Thyroid gland (tissue), 4 donors: ENCODE results near the gene ALAS1. TPM values are rescaled to one million over a fixed set of nuclear protein-coding genes. Genes with fewer than 3 reads are reported as not detected.

ENCODE experiments used
- DNase-seq, 2 donors: peaks; one replicate each; pipeline ENCODE4 v3.0.0-alpha.2; 2019
- H3K27ac ChIP-seq, 3 donors: fragments of 200-600 bp; sonication (generic); 1 replicate in 2 of 3; 2 replicates in 1 of 3; pipeline ENCODE4 v1.5.1; 2016 to 2019; ENCODE audit warnings: mild to moderate bottlenecking in 1 of 3, moderate library complexity in 1 of 3
- H3K27me3 ChIP-seq: fragments of 200-600 bp; sonication (generic); one replicate; pipeline ENCODE4 v1.5.1; 2019
- H3K36me3 ChIP-seq, 2 donors: fragments of 200-600 bp; sonication (generic); one replicate each; pipeline ENCODE4 v1.5.1; 2016 to 2019
- H3K4me1 ChIP-seq, 2 donors: fragments of 200-600 bp; sonication (generic); one replicate each; pipeline ENCODE4 v1.5.1; 2017 to 2019
- H3K4me3 ChIP-seq, 3 donors: fragments of 200-600 bp; sonication (generic); replicated peaks in 1 of 3; 1 replicate in 2 of 3; 2 replicates in 1 of 3; pipeline ENCODE4 v1.5.1; 2016; ENCODE audit warnings: mild to moderate bottlenecking in 1 of 3
- H3K9me3 ChIP-seq: fragments of 200-600 bp; sonication (generic); one replicate; pipeline ENCODE4 v1.5.1; 2017
- POLR2A ChIP-seq, 2 donors: fragments of 450-650 bp; IDR thresholded peaks; one replicate each; pipeline ENCODE4 v1.6.1; 2017; ENCODE audit warnings: antibody characterized with exemption in 2 of 2, mild to moderate bottlenecking in 2 of 2, moderate library complexity in 1 of 2
- WGBS, 2 donors: methylation state at CpG; one replicate each; pipeline ENCODE4 v1.1.5; 2017; 5-methylcytosine and 5-hydroxymethylcytosine counted together
- intact Hi-C: fragments of 100-400 bp; cut with DNase I; formaldehyde crosslinking; loops from one replicate; pipeline ENCODE4 v1.15.1; 2023
- total RNA-seq, 4 donors: library from RNA; depleted of rRNA; stranded (reverse); fragments of >200 nt; gene quantifications; one replicate each; pipeline ENCODE4 v1.2.3, GENCODE V29; 2016
- TF ChIP-seq, protein P1 (sequence below), 6 experiments: fragments of 200-600 bp in 3 of 6; fragments of 450-650 bp in 3 of 6; sonication (generic) in 3 of 6; IDR thresholded peaks; one replicate each; pipeline ENCODE4 v1.5.1; 2016 to 2019; ENCODE audit warnings: antibody characterized with exemption in 6 of 6, mild to moderate bottlenecking in 2 of 6, inconsistent platforms in 1 of 6, moderate library complexity in 1 of 6

ALAS1 gene
- total RNA-seq, 4 donors from 2014 or later, result 27.7 to 51.9 (median 45.9) TPM

DNA sequence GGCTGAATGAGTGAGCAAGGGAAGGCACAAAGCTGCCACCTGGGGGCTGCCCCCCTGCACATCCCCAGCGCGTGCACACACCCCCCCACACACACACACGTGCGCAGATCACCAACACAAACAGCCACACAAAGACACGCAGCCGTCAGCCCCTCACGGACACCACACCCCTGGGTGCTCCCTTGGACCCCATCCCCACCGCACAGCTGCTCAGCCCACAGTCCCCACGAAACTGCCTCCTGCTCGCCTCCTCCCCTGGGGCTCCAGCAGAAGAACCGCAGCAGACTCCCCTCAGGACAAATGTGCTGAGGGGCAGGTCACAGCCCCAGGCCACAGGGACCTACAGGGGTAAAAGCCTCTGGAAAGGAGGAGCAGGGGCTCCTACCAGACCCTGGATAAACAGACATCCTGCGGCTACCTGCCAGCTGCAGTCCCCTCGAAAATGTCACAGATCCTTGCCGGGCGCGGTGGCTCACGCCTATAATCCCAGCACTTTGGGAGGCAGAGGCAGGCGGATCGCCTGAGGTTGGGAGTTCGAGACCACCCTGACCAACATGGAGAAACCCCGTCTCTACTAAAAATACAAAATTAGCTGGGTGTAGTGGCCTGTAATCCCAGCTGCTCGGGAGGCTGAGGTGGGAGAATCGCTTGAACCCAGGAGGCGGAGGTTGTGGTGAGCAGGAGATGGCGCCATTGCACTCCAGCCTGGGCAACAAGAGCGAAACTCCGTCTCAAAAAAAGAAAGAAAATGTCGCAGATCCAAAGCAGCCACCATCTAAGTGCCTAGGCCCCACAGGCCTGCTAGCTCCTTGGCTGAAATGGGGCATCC is 34.5 kb downstream of the ALAS1 start:
- TF ChIP-seq POLR2A (IDR thresholded peaks at IDR 0.05), result no peak
- TF ChIP-seq, protein P1, sequence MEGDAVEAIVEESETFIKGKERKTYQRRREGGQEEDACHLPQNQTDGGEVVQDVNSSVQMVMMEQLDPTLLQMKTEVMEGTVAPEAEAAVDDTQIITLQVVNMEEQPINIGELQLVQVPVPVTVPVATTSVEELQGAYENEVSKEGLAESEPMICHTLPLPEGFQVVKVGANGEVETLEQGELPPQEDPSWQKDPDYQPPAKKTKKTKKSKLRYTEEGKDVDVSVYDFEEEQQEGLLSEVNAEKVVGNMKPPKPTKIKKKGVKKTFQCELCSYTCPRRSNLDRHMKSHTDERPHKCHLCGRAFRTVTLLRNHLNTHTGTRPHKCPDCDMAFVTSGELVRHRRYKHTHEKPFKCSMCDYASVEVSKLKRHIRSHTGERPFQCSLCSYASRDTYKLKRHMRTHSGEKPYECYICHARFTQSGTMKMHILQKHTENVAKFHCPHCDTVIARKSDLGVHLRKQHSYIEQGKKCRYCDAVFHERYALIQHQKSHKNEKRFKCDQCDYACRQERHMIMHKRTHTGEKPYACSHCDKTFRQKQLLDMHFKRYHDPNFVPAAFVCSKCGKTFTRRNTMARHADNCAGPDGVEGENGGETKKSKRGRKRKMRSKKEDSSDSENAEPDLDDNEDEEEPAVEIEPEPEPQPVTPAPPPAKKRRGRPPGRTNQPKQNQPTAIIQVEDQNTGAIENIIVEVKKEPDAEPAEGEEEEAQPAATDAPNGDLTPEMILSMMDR (IDR thresholded peaks at IDR 0.05), result no peak
- Histone ChIP-seq H3K9me3 (no peaks in the 10 kb centered on the region), H3K36me3 (peaks cover 31 to 33% of the 10 kb centered on the region in 2 donors), H3K27ac (no peak overlapping the region), H3K4me3 (no peak overlapping the region), H3K4me1 (peaks cover 10 to 14% of the 10 kb centered on the region in 2 donors), H3K27me3 (no peaks in the 10 kb centered on the region)
- DNase-seq, result no peak
- intact Hi-C loops, result loop anchor here (5.0 to 10.0 kb wide), 2 partner anchors 110 to 172 kb away; no protein-coding TSS in a partner anchor
- 94% methylated on average over 26 of the region's 28 CpGs for WGBS, 2 donors

DNA sequence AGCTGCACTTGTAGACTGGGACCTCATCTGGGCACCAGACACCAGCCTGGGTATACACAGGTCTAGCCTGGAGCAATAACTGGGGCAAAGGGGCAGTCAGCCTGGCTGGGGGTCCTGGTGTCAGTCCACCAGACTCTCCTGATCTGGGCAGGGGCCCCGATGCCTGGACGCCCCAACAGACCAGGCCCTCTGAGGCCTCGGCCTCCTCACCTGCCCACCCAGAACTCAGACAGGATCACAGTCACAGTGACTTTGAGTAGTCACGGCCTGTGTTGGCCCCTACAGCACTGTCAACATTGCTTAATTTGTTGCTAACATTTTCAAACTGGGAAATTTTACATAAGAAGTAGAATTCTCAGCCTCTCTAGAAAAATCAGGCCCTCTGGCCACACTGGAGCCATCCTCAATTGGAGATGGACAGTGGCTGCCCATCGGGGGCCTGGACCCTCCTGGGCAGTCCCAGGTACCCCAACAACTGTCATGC is 35.2 kb downstream of the ALAS1 start:
- no peaks in the 10 kb centered on the region for H3K27me3 ChIP-seq
- no peak overlapping the region for H3K27ac ChIP-seq
- H3K4me1 ChIP-seq, result peaks cover 16 to 20% of the 10 kb centered on the region in 2 donors
- no peak overlapping the region for H3K4me3 ChIP-seq
- no peak for DNase-seq
- no peak for TF ChIP-seq POLR2A (IDR thresholded peaks at IDR 0.05)
- TF ChIP-seq, protein P1 (IDR thresholded peaks at IDR 0.05), result no peak
- intact Hi-C loops, result loop anchor here (5.0 to 10.0 kb wide), 2 partner anchors 109 to 172 kb away; no protein-coding TSS in a partner anchor
- H3K36me3 ChIP-seq, result peaks cover 31 to 33% of the 10 kb centered on the region in 2 donors
- 97 to 100% methylated on average over 5 of the region's 5 CpGs for WGBS, 2 donors
- H3K9me3 ChIP-seq, result no peaks in the 10 kb centered on the region

DNA sequence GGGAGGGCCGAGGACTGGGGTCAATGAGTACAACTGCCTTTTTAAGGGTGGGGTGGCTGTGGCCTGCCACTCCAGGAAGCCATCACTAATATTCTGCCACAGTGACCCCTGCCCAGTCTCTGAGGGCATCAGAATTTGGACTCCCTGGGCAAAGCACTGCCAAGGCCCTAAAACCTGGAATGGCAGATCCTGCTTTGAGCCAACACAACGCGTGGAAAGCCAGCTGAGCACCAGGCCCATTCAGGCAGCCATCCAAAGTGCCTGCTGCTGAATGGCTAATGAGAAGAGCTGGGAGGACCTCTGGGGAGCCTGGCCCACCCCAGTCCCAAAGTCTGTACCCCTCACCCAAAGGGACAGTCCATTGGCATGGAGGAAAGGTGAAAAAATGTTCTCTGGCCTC is 36.0 kb downstream of the ALAS1 start:
- Histone ChIP-seq H3K4me1 (peaks cover 20 to 23% of the 10 kb centered on the region in 2 donors), H3K36me3 (peaks cover 23 to 25% of the 10 kb centered on the region in 2 donors), H3K9me3 (no peaks in the 10 kb centered on the region), H3K27me3 (no peaks in the 10 kb centered on the region), H3K4me3 (no peak overlapping the region), H3K27ac (no peak overlapping the region)
- no peak for DNase-seq
- 82 to 90% methylated on average over 3 of the region's 3 CpGs for WGBS, 2 donors
- TF ChIP-seq, protein P1 (IDR thresholded peaks at IDR 0.05), result no peak
- TF ChIP-seq POLR2A (IDR thresholded peaks at IDR 0.05), result no peak
- intact Hi-C loops, result loop anchor here (5.0 to 10.0 kb wide), 2 partner anchors 108 to 171 kb away; no protein-coding TSS in a partner anchor

DNA sequence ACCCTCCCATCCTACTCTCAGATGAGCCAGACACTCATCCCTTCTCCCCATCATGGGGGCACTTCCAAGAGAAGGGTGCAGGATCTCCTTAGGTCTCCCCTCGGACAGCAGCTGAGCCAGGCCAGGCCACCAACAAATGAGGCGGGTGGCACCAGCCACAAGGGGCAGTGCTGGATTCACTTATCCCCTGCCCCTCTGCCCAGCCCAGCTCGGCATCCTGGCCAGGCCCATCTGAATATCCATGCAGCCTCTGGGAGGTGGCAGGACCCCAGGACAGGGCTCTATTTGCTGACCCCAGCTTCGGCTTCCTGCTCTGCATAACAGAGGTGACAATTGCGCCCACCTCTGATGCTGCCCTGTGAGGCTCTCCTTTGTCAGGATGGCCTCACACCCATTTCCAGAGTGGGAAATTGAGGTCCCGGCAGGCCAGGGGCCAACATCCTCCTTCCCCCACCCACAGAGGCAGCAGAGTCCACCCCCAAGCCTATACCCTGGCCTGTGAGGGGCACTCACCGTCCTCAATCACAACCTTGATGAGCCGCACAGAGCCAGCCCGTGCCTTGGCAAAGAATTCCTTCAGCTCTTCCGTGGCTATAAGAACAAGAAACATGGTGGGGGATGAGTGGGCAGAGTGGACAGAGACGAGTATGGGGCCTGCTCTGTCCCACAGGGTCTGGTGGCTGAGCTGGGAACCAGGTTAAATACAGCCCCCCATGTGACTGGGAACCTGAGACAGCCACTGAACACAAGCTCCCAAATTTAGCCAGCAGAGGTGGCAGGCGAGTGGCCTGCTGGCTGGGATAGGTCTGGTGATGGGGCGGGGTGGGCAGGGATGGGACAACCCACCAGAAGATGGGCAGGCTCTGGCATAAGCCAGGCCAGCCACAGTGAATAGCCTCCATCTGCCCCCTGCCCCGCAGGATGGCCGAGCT is 36.8 kb downstream of the ALAS1 start:
- Histone ChIP-seq H3K4me1 (peaks cover 21 to 26% of the 10 kb centered on the region in 2 donors), H3K27me3 (no peaks in the 10 kb centered on the region), H3K4me3 (no peak overlapping the region), H3K9me3 (no peaks in the 10 kb centered on the region), H3K27ac (no peak overlapping the region), H3K36me3 (peaks cover 16 to 17% of the 10 kb centered on the region in 2 donors)
- no peak for DNase-seq
- no peak for TF ChIP-seq POLR2A (IDR thresholded peaks at IDR 0.05)
- WGBS, 2 donors, result 84 to 92% methylated on average over 12 of the region's 15 CpGs
- intact Hi-C loops, result loop anchor here (5.0 to 10.0 kb wide), 4 partner anchors 43 to 170 kb away; partner anchors contain the start of gene WDR82

DNA sequence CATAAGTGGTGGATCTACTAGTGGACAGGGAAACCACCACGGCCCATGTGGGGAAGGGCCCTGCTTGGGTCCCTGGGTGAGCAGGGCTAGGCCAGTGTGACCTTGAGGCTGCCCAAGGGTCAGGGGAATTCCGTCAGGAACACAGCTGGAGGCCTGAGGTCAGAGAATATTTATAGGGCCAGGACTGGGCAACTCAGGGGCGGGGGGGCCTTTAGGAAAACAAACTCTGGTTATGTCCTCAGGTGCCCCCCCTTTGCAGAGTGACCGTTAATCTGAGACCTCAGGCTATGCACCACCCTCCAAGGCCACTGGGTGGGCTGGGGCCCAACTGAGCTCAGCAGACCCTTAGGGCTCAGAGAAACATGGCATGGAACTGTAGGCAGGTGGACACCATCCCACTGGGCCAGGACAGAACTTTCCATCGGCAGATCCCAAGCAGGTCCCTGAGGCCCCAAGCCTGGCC is 38.5 kb downstream of the ALAS1 start:
- intact Hi-C loops, result loop anchor here (5.0 to 10.0 kb wide), 3 partner anchors 41 to 168 kb away; partner anchors contain the start of gene WDR82
- H3K27me3 ChIP-seq, result no peaks in the 10 kb centered on the region
- 83 to 87% methylated on average over 1 to 5 of the region's 5 CpGs for WGBS, 2 donors
- H3K36me3 ChIP-seq, result peaks cover 0 to under 1% of the 10 kb centered on the region in 2 donors
- peak overlapping the region in 2 of 3 donors; percentile 68 to 84 for H3K27ac ChIP-seq
- H3K4me1 ChIP-seq, result peaks cover 24 to 37% of the 10 kb centered on the region in 2 donors
- TF ChIP-seq POLR2A (IDR thresholded peaks at IDR 0.05), result no peak
- no peak for DNase-seq
- H3K9me3 ChIP-seq, result no peaks in the 10 kb centered on the region
- H3K4me3 ChIP-seq, result no peak overlapping the region
